T-helper 9 cell (primary cell): ENCODE measurements around the gene COBLL1.
"Not testable (repeated sequence)": the region's sequence is repeated elsewhere in the genome, so short reads cannot be mapped to it uniquely, and the experiment has no call there.

Experiments
- DNase-seq: peaks from one replicate; pipeline ENCODE4 v3.0.0-alpha.2; 2020

The COBLL1 gene

GRCh38 chr2:164781394-164781793 is 60.2 kb downstream of the COBLL1 start:
- no peak for DNase-seq

GRCh38 chr2:164780611-164781178 is 60.9 kb downstream of the COBLL1 start:
- no peak for DNase-seq

- DNase-seq = no peak
Observed at GRCh38 chr2:164779383-164780057, 62.1 kb downstream of the COBLL1 start.

- DNase-seq = no peak
Observed at GRCh38 chr2:164778723-164779122, 62.9 kb downstream of the COBLL1 start.

GRCh38 chr2:164777847-164778461 is 63.7 kb downstream of the COBLL1 start:
- DNase-seq = no peak

- no peak for DNase-seq
Observed at GRCh38 chr2:164773635-164774034, 68.0 kb downstream of the COBLL1 start.

- DNase-seq = no peak
Observed at GRCh38 chr2:164773091-164773490, 68.5 kb downstream of the COBLL1 start.

GRCh38 chr2:164771897-164772296 is 69.7 kb downstream of the COBLL1 start:
- no peak for DNase-seq

- no peak for DNase-seq
Observed at GRCh38 chr2:164770421-164770916, 71.2 kb downstream of the COBLL1 start.

- DNase-seq = no peak
Observed at GRCh38 chr2:164766954-164767320, 74.7 kb downstream of the COBLL1 start.

GRCh38 chr2:164766216-164766953 is 75.2 kb downstream of the COBLL1 start:
- no peak for DNase-seq

- DNase-seq = no peak
Observed at GRCh38 chr2:164764996-164765395, 76.6 kb downstream of the COBLL1 start.

- no peak for DNase-seq
Observed at GRCh38 chr2:164764474-164764873, 77.1 kb downstream of the COBLL1 start.

- DNase-seq = no peak
Observed at GRCh38 chr2:164763431-164763830, 78.2 kb downstream of the COBLL1 start.

- no peak for DNase-seq
Observed at GRCh38 chr2:164761737-164762460, 79.7 kb downstream of the COBLL1 start.

- not testable (repeated sequence) for DNase-seq
Observed at GRCh38 chr2:164761201-164761600, 80.4 kb downstream of the COBLL1 start.

GRCh38 chr2:164760179-164760578 is 81.4 kb downstream of the COBLL1 start:
- no peak for DNase-seq

- no peak for DNase-seq
Observed at GRCh38 chr2:164757934-164758695, 83.5 kb downstream of the COBLL1 start.

- DNase-seq = no peak
Observed at GRCh38 chr2:164756773-164757172, 84.8 kb downstream of the COBLL1 start.

- DNase-seq = no peak
Observed at GRCh38 chr2:164755952-164756351, 85.7 kb downstream of the COBLL1 start.

- no peak for DNase-seq
Observed at GRCh38 chr2:164754157-164755093, 87.2 kb downstream of the COBLL1 start.
